Sigmoid colon (tissue), 4 donors: ENCODE results near the gene SMIM23.

Experiments
- EP300 ChIP-seq, 4 donors: sonication (generic); formaldehyde crosslinking; IDR thresholded peaks; one replicate each; pipeline ENCODE4 v1.6.1; 2017; ENCODE audit warnings: antibody characterized with exemption in 4 of 4
- POLR2A ChIP-seq, 2 donors: fragments of 450-650 bp; IDR thresholded peaks; one replicate each; pipeline ENCODE4 v1.6.1; 2016; ENCODE audit warnings: antibody characterized with exemption in 2 of 2, mild to moderate bottlenecking in 2 of 2, moderate library complexity in 2 of 2
- POLR2AphosphoS5 ChIP-seq, 4 donors: sonication (generic); formaldehyde crosslinking; IDR thresholded peaks; one replicate each; pipeline ENCODE4 v1.6.1; 2017; ENCODE audit warnings: antibody characterized with exemption in 4 of 4
- TF ChIP-seq, protein P1 (sequence below), 4 experiments: fragments of 450-650 bp in 3 of 4; fragments of 200-600 bp in 1 of 4; IDR thresholded peaks; one replicate each; pipeline ENCODE4 v1.5.1; 2016 to 2019; ENCODE audit warnings: antibody characterized with exemption in 4 of 4, mild to moderate bottlenecking in 3 of 4, moderate library complexity in 2 of 4

GRCh38 chr5:171759777-171760176 lies 25.8 kb upstream of the SMIM23 start:
- TF ChIP-seq, protein P1, sequence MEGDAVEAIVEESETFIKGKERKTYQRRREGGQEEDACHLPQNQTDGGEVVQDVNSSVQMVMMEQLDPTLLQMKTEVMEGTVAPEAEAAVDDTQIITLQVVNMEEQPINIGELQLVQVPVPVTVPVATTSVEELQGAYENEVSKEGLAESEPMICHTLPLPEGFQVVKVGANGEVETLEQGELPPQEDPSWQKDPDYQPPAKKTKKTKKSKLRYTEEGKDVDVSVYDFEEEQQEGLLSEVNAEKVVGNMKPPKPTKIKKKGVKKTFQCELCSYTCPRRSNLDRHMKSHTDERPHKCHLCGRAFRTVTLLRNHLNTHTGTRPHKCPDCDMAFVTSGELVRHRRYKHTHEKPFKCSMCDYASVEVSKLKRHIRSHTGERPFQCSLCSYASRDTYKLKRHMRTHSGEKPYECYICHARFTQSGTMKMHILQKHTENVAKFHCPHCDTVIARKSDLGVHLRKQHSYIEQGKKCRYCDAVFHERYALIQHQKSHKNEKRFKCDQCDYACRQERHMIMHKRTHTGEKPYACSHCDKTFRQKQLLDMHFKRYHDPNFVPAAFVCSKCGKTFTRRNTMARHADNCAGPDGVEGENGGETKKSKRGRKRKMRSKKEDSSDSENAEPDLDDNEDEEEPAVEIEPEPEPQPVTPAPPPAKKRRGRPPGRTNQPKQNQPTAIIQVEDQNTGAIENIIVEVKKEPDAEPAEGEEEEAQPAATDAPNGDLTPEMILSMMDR (IDR thresholded peaks at IDR 0.05): no peak
- TF ChIP-seq POLR2A (IDR thresholded peaks at IDR 0.05): no peak
- no peak for TF ChIP-seq EP300 (IDR thresholded peaks at IDR 0.05)
- no peak for TF ChIP-seq POLR2AphosphoS5 (IDR thresholded peaks at IDR 0.05)
